Superior temporal gyrus (tissue), 1 donor: ENCODE results near the gene THADA.

ENCODE experiments used
- DNase-seq: peaks from one replicate; pipeline ENCODE4 v3.0.0-alpha.2; 2016; ENCODE audit errors: extremely low spot score

The THADA gene

GRCh38 chr2:43186679-43187374 lies 409.0 kb downstream of the THADA start:
- DNase-seq = no peak

DNA sequence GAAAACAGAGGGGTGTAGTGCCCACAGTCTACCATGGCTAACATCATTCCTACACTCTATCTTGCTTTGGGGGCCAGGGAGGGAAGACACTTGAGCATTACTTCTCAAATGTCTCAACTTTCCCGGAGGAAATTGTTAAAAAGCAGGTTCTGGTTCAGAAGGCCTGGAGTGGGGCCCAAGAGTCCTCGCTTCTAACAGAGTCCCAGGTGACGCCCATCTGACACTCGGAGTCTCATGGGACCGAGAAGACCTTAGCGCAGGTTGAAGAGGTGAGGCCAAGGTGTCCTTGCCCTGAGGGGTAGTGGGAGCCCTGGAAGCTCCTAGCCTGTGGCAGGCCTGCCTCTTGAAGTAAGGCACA lies 409.5 kb downstream of the THADA start:
- no peak for DNase-seq

DNA sequence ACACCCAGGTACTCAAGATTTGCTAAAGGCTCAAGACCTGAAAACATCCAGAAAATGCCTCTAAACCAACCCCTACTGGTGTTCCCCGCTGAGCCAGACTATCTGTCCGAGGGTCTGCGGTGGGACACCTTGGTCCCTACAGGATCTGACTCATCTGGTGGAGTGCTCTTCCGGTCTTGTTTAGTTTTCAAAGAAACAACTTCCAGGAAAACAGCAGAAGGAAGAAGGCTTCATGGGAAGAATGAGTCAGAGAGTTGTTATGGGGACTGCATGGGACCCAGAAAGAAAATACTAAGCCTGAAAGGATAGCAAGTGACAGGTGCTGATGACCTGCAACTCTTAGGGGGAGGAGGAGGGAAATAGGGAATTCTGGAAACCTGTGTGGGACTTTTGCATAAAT lies 410.7 kb downstream of the THADA start:
- no peak for DNase-seq

GRCh38 chr2:43184339-43184895 lies 411.4 kb downstream of the THADA start:
- DNase-seq = no peak

DNA sequence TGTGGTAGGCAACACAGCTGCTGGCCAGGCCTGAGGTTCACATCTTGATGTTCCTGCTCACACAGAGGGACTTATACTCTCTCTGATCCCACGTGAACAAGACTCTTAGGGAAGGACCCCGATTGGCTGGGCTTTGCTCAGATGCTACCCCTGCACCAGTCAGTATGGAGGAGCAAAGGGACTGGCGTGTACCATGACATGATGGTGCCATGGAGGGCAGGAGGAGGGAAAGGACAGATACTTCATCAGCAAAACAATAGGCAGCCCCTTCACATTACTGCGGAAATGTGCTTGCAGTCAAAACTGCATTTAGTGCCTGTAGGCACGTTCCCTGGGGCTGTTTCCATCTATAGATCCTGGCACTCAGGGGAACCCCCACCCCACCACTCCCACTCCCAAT lies 412.1 kb downstream of the THADA start:
- DNase-seq = no peak

DNA sequence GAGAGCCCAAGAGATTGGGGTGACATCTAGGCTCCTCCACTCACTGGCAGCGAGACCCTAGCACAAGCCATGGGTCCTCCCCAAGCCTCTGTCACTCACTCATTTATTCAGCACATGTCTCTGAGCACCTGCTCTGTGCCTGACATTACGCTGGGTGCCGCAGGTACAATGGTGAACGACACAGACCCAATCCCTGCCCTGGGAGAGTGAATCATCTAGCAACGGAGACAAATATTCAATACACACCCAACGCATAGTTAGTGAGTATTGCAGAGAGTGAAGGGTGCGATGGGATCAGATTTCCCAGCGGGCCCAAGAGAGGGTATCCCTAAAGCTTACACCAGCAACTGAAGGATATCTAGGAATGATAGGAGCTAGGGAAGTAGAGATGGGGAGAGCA lies 414.9 kb downstream of the THADA start:
- no peak for DNase-seq
